ENCODE data around the gene GPR176.

GPR176 gene

GRCh38 chr15:39957481-39957880 lies 37.4 kb upstream of the GPR176 start:
- Histone ChIP-seq H3K27me3 (ENCODE audit: insufficient read depth, low read length) (no peaks in the 10 kb centered on the region), H3K4me3 (ENCODE audit: low read depth, low read length) (no peak overlapping the region), H3K4me1 (ENCODE audit: control insufficient read depth in 1 of 2, insufficient read depth in 2 of 2, low read length in 2 of 2) (peaks cover 2% of the 10 kb centered on the region in 2 experiments), H3K4ac (ENCODE audit: low read depth, low read length) (no peak overlapping the region), H2AK5ac (ENCODE audit: low read length) (no peak overlapping the region), H3K36me3 (ENCODE audit: control insufficient read depth in 1 of 2, insufficient read depth in 2 of 2, low read length in 2 of 2) (peaks cover 14 to 19% of the 10 kb centered on the region in 2 experiments), H4K8ac (ENCODE audit: low read depth, low read length) (no peak overlapping the region), H3K9me3 (ENCODE audit: insufficient read depth, low read depth, low read length) (no peaks in the 10 kb centered on the region), H3K14ac (ENCODE audit: low read length) (no peak overlapping the region), H3K4me2 (ENCODE audit: low read length) (no peak overlapping the region), H3K79me2 (ENCODE audit: control insufficient read depth, insufficient read depth, low read length, poor library complexity) (no peaks in the 10 kb centered on the region), H3K27ac (ENCODE audit: low read depth, low read length) (no peak overlapping the region), H3K79me1 (ENCODE audit: low read length) (no peaks in the 10 kb centered on the region), H3K9ac (ENCODE audit: low read length) (no peak overlapping the region), H3K23ac (ENCODE audit: low read length) (no peak overlapping the region), H4K91ac (ENCODE audit: low read depth, low read length) (no peak overlapping the region), H3K18ac (ENCODE audit: low read length) (no peak overlapping the region), H2AFZ (ENCODE audit: insufficient read depth, low read length, poor library complexity) (no peak overlapping the region), H2BK12ac (ENCODE audit: low read length) (no peak overlapping the region), H2BK120ac (ENCODE audit: insufficient read depth, low read length, poor library complexity) (no peak overlapping the region), H4K12ac (ENCODE audit: low read depth, low read length) (no peak overlapping the region), H2BK5ac (ENCODE audit: low read depth, low read length, poor library complexity) (no peak overlapping the region)
- no peak for DNase-seq
- whole genome bisulfite sequencing (ENCODE audit: extremely low coverage, insufficient coverage, insufficient read length): no CpG with 5 or more reads among the region's 1 CpG

GRCh38 chr15:39953521-39953920 lies 33.5 kb upstream of the GPR176 start:
- Histone ChIP-seq H3K79me1 (ENCODE audit: low read length) (no peaks in the 10 kb centered on the region), H2AFZ (ENCODE audit: insufficient read depth, low read length, poor library complexity) (no peak overlapping the region), H3K4me3 (ENCODE audit: low read depth, low read length) (no peak overlapping the region), H3K4me1 (ENCODE audit: control insufficient read depth in 1 of 2, insufficient read depth in 2 of 2, low read length in 2 of 2) (peaks cover 2% of the 10 kb centered on the region in 2 experiments), H3K14ac (ENCODE audit: low read length) (no peak overlapping the region), H3K27ac (ENCODE audit: low read depth, low read length) (no peak overlapping the region), H3K79me2 (ENCODE audit: control insufficient read depth, insufficient read depth, low read length, poor library complexity) (no peaks in the 10 kb centered on the region), H3K23ac (ENCODE audit: low read length) (no peak overlapping the region), H3K4me2 (ENCODE audit: low read length) (no peak overlapping the region), H2AK5ac (ENCODE audit: low read length) (no peak overlapping the region), H3K27me3 (ENCODE audit: insufficient read depth, low read length) (no peaks in the 10 kb centered on the region), H4K8ac (ENCODE audit: low read depth, low read length) (no peak overlapping the region), H3K9ac (ENCODE audit: low read length) (no peak overlapping the region), H3K9me3 (ENCODE audit: insufficient read depth, low read depth, low read length) (no peaks in the 10 kb centered on the region), H2BK12ac (ENCODE audit: low read length) (no peak overlapping the region), H2BK5ac (ENCODE audit: low read depth, low read length, poor library complexity) (no peak overlapping the region), H2BK120ac (ENCODE audit: insufficient read depth, low read length, poor library complexity) (no peak overlapping the region), H3K4ac (ENCODE audit: low read depth, low read length) (no peak overlapping the region), H3K36me3 (ENCODE audit: control insufficient read depth in 1 of 2, insufficient read depth in 2 of 2, low read length in 2 of 2) (peaks cover 22 to 29% of the 10 kb centered on the region in 2 experiments), H4K12ac (ENCODE audit: low read depth, low read length) (no peak overlapping the region), H3K18ac (ENCODE audit: low read length) (no peak overlapping the region), H4K91ac (ENCODE audit: low read depth, low read length) (no peak overlapping the region)
- no CpG with 5 or more reads among the region's 4 CpGs for WGBS (ENCODE audit: extremely low coverage, insufficient coverage, insufficient read length)
- peak in 1 of 2 donors; percentile 79 for DNase-seq

- Histone ChIP-seq H3K4ac (ENCODE audit: low read depth, low read length) (no peak overlapping the region), H3K14ac (ENCODE audit: low read length) (no peak overlapping the region), H3K9me3 (ENCODE audit: insufficient read depth, low read depth, low read length) (no peaks in the 10 kb centered on the region), H3K4me2 (ENCODE audit: low read length) (no peak overlapping the region), H3K79me2 (ENCODE audit: control insufficient read depth, insufficient read depth, low read length, poor library complexity) (no peaks in the 10 kb centered on the region), H3K36me3 (ENCODE audit: control insufficient read depth in 1 of 2, insufficient read depth in 2 of 2, low read length in 2 of 2) (peaks cover 19 to 22% of the 10 kb centered on the region in 2 experiments), H2BK12ac (ENCODE audit: low read length) (no peak overlapping the region), H3K27me3 (ENCODE audit: insufficient read depth, low read length) (no peaks in the 10 kb centered on the region), H2AK5ac (ENCODE audit: low read length) (no peak overlapping the region), H4K8ac (ENCODE audit: low read depth, low read length) (peak overlapping the region; percentile 47), H2BK120ac (ENCODE audit: insufficient read depth, low read length, poor library complexity) (no peak overlapping the region), H2AFZ (ENCODE audit: insufficient read depth, low read length, poor library complexity) (no peak overlapping the region), H2BK5ac (ENCODE audit: low read depth, low read length, poor library complexity) (no peak overlapping the region), H3K4me3 (ENCODE audit: low read depth, low read length) (no peak overlapping the region), H3K27ac (ENCODE audit: low read depth, low read length) (no peak overlapping the region), H3K23ac (ENCODE audit: low read length) (no peak overlapping the region), H3K4me1 (ENCODE audit: control insufficient read depth in 1 of 2, insufficient read depth in 2 of 2, low read length in 2 of 2) (peaks cover 2% of the 10 kb centered on the region in 2 experiments), H3K79me1 (ENCODE audit: low read length) (no peaks in the 10 kb centered on the region), H3K18ac (ENCODE audit: low read length) (no peak overlapping the region), H4K91ac (ENCODE audit: low read depth, low read length) (no peak overlapping the region), H3K9ac (ENCODE audit: low read length) (no peak overlapping the region), H4K12ac (ENCODE audit: low read depth, low read length) (no peak overlapping the region)
- no peak for DNase-seq
- WGBS (ENCODE audit: extremely low coverage, insufficient coverage, insufficient read length): no CpG with 5 or more reads among the region's 7 CpGs
Observed at GRCh38 chr15:39951561-39951960, 31.5 kb upstream of the GPR176 start.

GRCh38 chr15:39948817-39949216 lies 28.8 kb upstream of the GPR176 start:
- Histone ChIP-seq H2AK5ac (ENCODE audit: low read length) (no peak overlapping the region), H3K23ac (ENCODE audit: low read length) (no peak overlapping the region), H3K4me1 (ENCODE audit: control insufficient read depth in 1 of 2, insufficient read depth in 2 of 2, low read length in 2 of 2) (peaks cover 2% of the 10 kb centered on the region in 2 experiments), H3K14ac (ENCODE audit: low read length) (no peak overlapping the region), H3K36me3 (ENCODE audit: control insufficient read depth in 1 of 2, insufficient read depth in 2 of 2, low read length in 2 of 2) (peaks cover 11 to 24% of the 10 kb centered on the region in 2 experiments), H3K9ac (ENCODE audit: low read length) (no peak overlapping the region), H3K4me2 (ENCODE audit: low read length) (no peak overlapping the region), H3K27me3 (ENCODE audit: insufficient read depth, low read length) (no peaks in the 10 kb centered on the region), H3K4ac (ENCODE audit: low read depth, low read length) (no peak overlapping the region), H4K8ac (ENCODE audit: low read depth, low read length) (no peak overlapping the region), H3K18ac (ENCODE audit: low read length) (no peak overlapping the region), H2BK12ac (ENCODE audit: low read length) (no peak overlapping the region), H3K79me1 (ENCODE audit: low read length) (no peaks in the 10 kb centered on the region), H2AFZ (ENCODE audit: insufficient read depth, low read length, poor library complexity) (no peak overlapping the region), H3K4me3 (ENCODE audit: low read depth, low read length) (no peak overlapping the region), H3K9me3 (ENCODE audit: insufficient read depth, low read depth, low read length) (no peaks in the 10 kb centered on the region), H2BK120ac (ENCODE audit: insufficient read depth, low read length, poor library complexity) (no peak overlapping the region), H4K12ac (ENCODE audit: low read depth, low read length) (no peak overlapping the region), H2BK5ac (ENCODE audit: low read depth, low read length, poor library complexity) (no peak overlapping the region), H3K27ac (ENCODE audit: low read depth, low read length) (no peak overlapping the region), H3K79me2 (ENCODE audit: control insufficient read depth, insufficient read depth, low read length, poor library complexity) (no peaks in the 10 kb centered on the region), H4K91ac (ENCODE audit: low read depth, low read length) (no peak overlapping the region)
- no peak for DNase-seq
- WGBS (ENCODE audit: extremely low coverage, insufficient coverage, insufficient read length): no CpG with 5 or more reads among the region's 5 CpGs
